Suprapubic skin (tissue), 4 donors: Measurements from ENCODE around the gene CHD3.
A peak's percentile ranks its signal among the peaks of the same experiment; 100 is the strongest.

Experiments
- CTCF ChIP-seq, 2 donors: fragments of 200-600 bp in 1 of 2; fragments of 450-650 bp in 1 of 2; sonication (generic) in 1 of 2; IDR thresholded peaks; one replicate each; pipeline ENCODE4 v1.5.1; 2016 to 2019; ENCODE audit warnings: antibody characterized with exemption in 2 of 2, mild to moderate bottlenecking in 1 of 2, moderate library complexity in 1 of 2
- EP300 ChIP-seq: sonication (generic); formaldehyde crosslinking; IDR thresholded peaks from one replicate; pipeline ENCODE4 v1.6.1; 2017; ENCODE audit warnings: antibody characterized with exemption
- POLR2A ChIP-seq, 2 donors: fragments of 450-650 bp; IDR thresholded peaks; one replicate each; pipeline ENCODE4 v1.6.1; 2017; ENCODE audit warnings: antibody characterized with exemption in 2 of 2, mild to moderate bottlenecking in 2 of 2, moderate library complexity in 2 of 2
- POLR2AphosphoS5 ChIP-seq, 3 donors: sonication (generic); formaldehyde crosslinking; IDR thresholded peaks; one replicate each; pipeline ENCODE4 v1.6.1; 2017; ENCODE audit warnings: antibody characterized with exemption in 3 of 3

- TF ChIP-seq POLR2AphosphoS5 (IDR thresholded peaks at IDR 0.05) (no peak), CTCF (IDR thresholded peaks at IDR 0.05) (no peak), EP300 (no peak), POLR2A (IDR thresholded peaks at IDR 0.05) (peak in 1 of 2 donors; percentile 15)
Measured at GRCh38 chr17:7885367-7886226, 3.0 kb upstream of the CHD3 start.
